CD14-positive monocyte (primary cell): ENCODE measurements around the gene NXF2. TPM values are rescaled to one million over a fixed set of nuclear protein-coding genes. Genes with fewer than 3 reads are reported as not detected.

Experiments used
- DNase-seq, 3 donors: peaks; one replicate each; pipeline ENCODE4 v3.0.0-alpha.2; 2011 to 2022
- H2AFZ ChIP-seq: 2 replicates; pipeline ENCODE4 v1.6.0; 2012; ENCODE audit warnings: mild to moderate bottlenecking, low read depth, low read length, inconsistent platforms; ENCODE audit not compliant: insufficient read depth, poor library complexity, severe bottlenecking
- H3K27ac ChIP-seq, 2 donors: 1 replicate in 1 of 2; 2 replicates in 1 of 2; pipeline ENCODE4 v1.5.1; 2012 to 2013; ENCODE audit warnings: low read length in 2 of 2, control low read depth in 1 of 2, inconsistent platforms in 1 of 2, low read depth in 1 of 2, mild to moderate bottlenecking in 1 of 2
- H3K27me3 ChIP-seq, 2 donors: one replicate each; pipeline versions ENCODE4 v1.6.0 to v1.6.1; 2011 to 2013; ENCODE audit warnings: low read length in 2 of 2; ENCODE audit not compliant: control insufficient read depth in 2 of 2, insufficient read depth in 2 of 2
- H3K36me3 ChIP-seq, 2 donors: replicated peaks in 1 of 2; 1 replicate in 1 of 2; 2 replicates in 1 of 2; pipeline versions ENCODE4 v1.5.1 to v1.6.1; 2012 to 2013; ENCODE audit warnings: low read length in 2 of 2, control low read depth in 1 of 2, inconsistent platforms in 1 of 2, mild to moderate bottlenecking in 1 of 2; ENCODE audit not compliant: insufficient read depth in 2 of 2, control insufficient read depth in 1 of 2
- H3K4me1 ChIP-seq, 2 donors: 1 replicate in 1 of 2; 2 replicates in 1 of 2; pipeline versions ENCODE4 v1.5.1 to v1.6.1; 2012 to 2013; ENCODE audit warnings: low read length in 2 of 2, control low read depth in 1 of 2, inconsistent platforms in 1 of 2, mild to moderate bottlenecking in 1 of 2, moderate library complexity in 1 of 2; ENCODE audit not compliant: insufficient read depth in 2 of 2, control insufficient read depth in 1 of 2
- H3K4me2 ChIP-seq: replicated peaks from 2 replicates; pipeline ENCODE3; 2012; ENCODE audit warnings: low read length, moderate library complexity, mild to moderate bottlenecking; ENCODE audit not compliant: poor library complexity, severe bottlenecking; ENCODE audit errors: extremely low read depth
- H3K4me3 ChIP-seq, 3 experiments: fragments of 200-600 bp in 1 of 3; sonication (generic) in 1 of 3; replicated peaks in 1 of 3; 1 replicate in 2 of 3; 2 replicates in 1 of 3; pipeline ENCODE4 v1.5.1; 2011 to 2013; ENCODE audit warnings: low read length in 3 of 3, mild to moderate bottlenecking in 3 of 3, control low read depth in 2 of 3, low read depth in 2 of 3, inconsistent platforms in 1 of 3, moderate library complexity in 1 of 3
- H3K79me2 ChIP-seq: 2 replicates; pipeline ENCODE4 v1.6.0; 2012; ENCODE audit warnings: mild to moderate bottlenecking, control low read depth, inconsistent platforms, low read length, moderate library complexity; ENCODE audit not compliant: insufficient read depth
- H3K9ac ChIP-seq: 2 replicates; pipeline ENCODE4 v1.6.0; 2017; ENCODE audit warnings: low read length, mild to moderate bottlenecking; ENCODE audit not compliant: insufficient read depth, poor library complexity, severe bottlenecking
- H3K9me3 ChIP-seq, 2 donors: replicated peaks in 1 of 2; 1 replicate in 1 of 2; 2 replicates in 1 of 2; pipeline versions ENCODE4 v1.5.1 to v1.6.1; 2012 to 2013; ENCODE audit warnings: low read length in 2 of 2, control low read depth in 1 of 2; ENCODE audit not compliant: control insufficient read depth in 1 of 2, insufficient read depth in 1 of 2
- H4K20me1 ChIP-seq: 2 replicates; pipeline ENCODE4 v1.6.0; 2012; ENCODE audit warnings: mild to moderate bottlenecking, low read length, control low read depth, moderate library complexity; ENCODE audit not compliant: insufficient read depth
- H3K27ac Mint-ChIP-seq, 7 donors: one replicate each; pipeline ENCODE4 v1.8.0; 2020; ENCODE audit warnings: mild to moderate bottlenecking in 7 of 7, mixed read lengths in 7 of 7, moderate library complexity in 6 of 7, inconsistent platforms in 2 of 7
- H3K27me3 Mint-ChIP-seq, 3 donors: one replicate each; pipeline ENCODE4 v1.8.0; 2021 to 2022; ENCODE audit warnings: low read depth in 3 of 3, mild to moderate bottlenecking in 3 of 3, mixed read lengths in 3 of 3, moderate library complexity in 3 of 3, inconsistent platforms in 1 of 3
- H3K36me3 Mint-ChIP-seq, 2 donors: one replicate each; pipeline ENCODE4 v1.8.0; 2020; ENCODE audit warnings: mixed read lengths in 2 of 2, inconsistent platforms in 1 of 2, mild to moderate bottlenecking in 1 of 2
- H3K4me1 Mint-ChIP-seq: one replicate; pipeline ENCODE4 v1.8.0; 2020; ENCODE audit warnings: mild to moderate bottlenecking, mixed read lengths
- H3K4me3 Mint-ChIP-seq, 2 donors: one replicate each; pipeline ENCODE4 v1.8.0; 2020; ENCODE audit warnings: mild to moderate bottlenecking in 2 of 2, mixed read lengths in 2 of 2, moderate library complexity in 1 of 2
- H3K9me3 Mint-ChIP-seq, 7 donors: one replicate each; pipeline ENCODE4 v1.8.0; 2020 to 2022; ENCODE audit warnings: mixed read lengths in 7 of 7, mild to moderate bottlenecking in 6 of 7, moderate library complexity in 6 of 7, inconsistent platforms in 2 of 7
- CTCF ChIP-seq: fragments of 200-600 bp; IDR thresholded peaks from one replicate; pipeline ENCODE4 v1.8.0; 2022; ENCODE audit warnings: antibody characterized with exemption, mild to moderate bottlenecking
- WGBS: methylation state at CpG from one replicate; pipeline ENCODE4 v1.1.5; 2013; ENCODE audit warnings: missing lambda C conversion rate; ENCODE audit not compliant: insufficient coverage; 5-methylcytosine and 5-hydroxymethylcytosine counted together
- intact Hi-C, 2 donors: fragments of 100-400 bp; cut with micrococcal nuclease; formaldehyde crosslinking; loops; one replicate each; pipeline versions ENCODE4 v1.15.0 to v1.15.1; 2023
- polyA plus RNA-seq, 3 donors: library from polyadenylated mRNA; depleted of rRNA in 1 of 3; unstranded in 2 of 3; stranded (reverse) in 1 of 3; fragments of 300-500 nt in 2 of 3; fragments of >200 nt in 1 of 3; fragmentation: Illumina TruSeq in 2 of 3; gene quantifications; 1 replicate in 2 of 3; 2 replicates in 1 of 3; pipeline ENCODE4 v1.2.3, GENCODE V29; 2012 to 2021

The NXF2 gene
- polyA plus RNA-seq, 3 donors, result not detected

- no peak overlapping the region for H3K4me3 ChIP-seq
- peaks cover 0 to 2% of the 10 kb centered on the region in 2 donors for H3K27me3 ChIP-seq
- H3K4me2 ChIP-seq, result no peak overlapping the region
- no peaks in the 10 kb centered on the region for H3K79me2 ChIP-seq
- Mint-ChIP-seq H3K36me3 (no peaks in the 10 kb centered on the region), H3K4me3 (no peak overlapping the region), H3K27me3 (peaks cover 0 to 6% (median 2%) of the 10 kb centered on the region in 3 donors), H3K4me1 (no peaks in the 10 kb centered on the region), H3K27ac (no peak overlapping the region), H3K9me3 (peaks cover 0 to 3% (median 0%) of the 10 kb centered on the region in 7 donors)
- no peak overlapping the region for H3K9ac ChIP-seq
- no peaks in the 10 kb centered on the region for H4K20me1 ChIP-seq
- no peaks in the 10 kb centered on the region for H3K36me3 ChIP-seq
- no peak overlapping the region for H2AFZ ChIP-seq
- DNase-seq, result no peak
- H3K4me1 ChIP-seq, result no peaks in the 10 kb centered on the region
- no CpG with 5 or more reads among the region's 4 CpGs for WGBS
- no peak overlapping the region for H3K27ac ChIP-seq
- intact Hi-C loops, result no loop called here
- no peak for TF ChIP-seq CTCF
- H3K9me3 ChIP-seq, result no peaks in the 10 kb centered on the region
Observed at GRCh38 chrX:102338162-102338561, 91.2 kb downstream of the NXF2 start.

GRCh38 chrX:102339312-102340298 lies 92.6 kb downstream of the NXF2 start:
- WGBS, result 78% methylated on average over 4 of the region's 19 CpGs
- no peak for TF ChIP-seq CTCF

More at GRCh38 chrX:102339312-102340298, 92.6 kb downstream of the NXF2 start:
- intact Hi-C loops, result no loop called here
- DNase-seq, result no peak
- no peak overlapping the region for H3K4me3 Mint-ChIP-seq
- peaks cover 0 to 4% of the 10 kb centered on the region in 2 donors for H3K27me3 ChIP-seq
- H3K4me2 ChIP-seq, result no peak overlapping the region
- no peaks in the 10 kb centered on the region for H3K9me3 ChIP-seq
- H3K9ac ChIP-seq, result no peak overlapping the region
- H3K27ac Mint-ChIP-seq, result no peak overlapping the region
- H3K36me3 ChIP-seq, result no peaks in the 10 kb centered on the region
- H3K27me3 Mint-ChIP-seq, result peaks cover 0 to 6% (median 2%) of the 10 kb centered on the region in 3 donors
- no peaks in the 10 kb centered on the region for H3K36me3 Mint-ChIP-seq
- H3K4me3 ChIP-seq, result no peak overlapping the region
- no peaks in the 10 kb centered on the region for H3K79me2 ChIP-seq
- no peaks in the 10 kb centered on the region for H3K4me1 ChIP-seq
- H3K4me1 Mint-ChIP-seq, result no peaks in the 10 kb centered on the region
- H3K27ac ChIP-seq, result no peak overlapping the region
- H4K20me1 ChIP-seq, result no peaks in the 10 kb centered on the region
- H3K9me3 Mint-ChIP-seq, result peaks cover 0 to 3% (median 0%) of the 10 kb centered on the region in 7 donors
- H2AFZ ChIP-seq, result no peak overlapping the region
